CD4-positive, alpha-beta T cell treated with Interleukin-10 for 1 hour (primary cell): ENCODE measurements around the gene CYP4B1.
"Not testable (repeated sequence)": the region's sequence is repeated elsewhere in the genome, so short reads cannot be mapped to it uniquely, and the experiment has no call there.

ENCODE experiments used
- DNase-seq: peaks from one replicate; pipeline ENCODE4 v3.0.0-alpha.2; 2020

CYP4B1 gene

GRCh38 chr1:46798810-46799209 lies at the start of gene CYP4B1:
Gene CYP4B1 (plus strand): TSS chr1:46799046. CDS start chr1:46799082, 36 bp downstream.
- no peak for DNase-seq

GRCh38 chr1:46749404-46749803 lies 49.4 kb upstream of the CYP4B1 start:
- DNase-seq: no peak

GRCh38 chr1:46749921-46750404 lies 48.9 kb upstream of the CYP4B1 start:
- DNase-seq: no peak

GRCh38 chr1:46753985-46754384 lies 44.9 kb upstream of the CYP4B1 start:
- DNase-seq: no peak

GRCh38 chr1:46754707-46755106 lies 44.1 kb upstream of the CYP4B1 start:
- not testable (repeated sequence) for DNase-seq

GRCh38 chr1:46755121-46755520 lies 43.7 kb upstream of the CYP4B1 start:
- no peak for DNase-seq

- DNase-seq: no peak
Measured at GRCh38 chr1:46757247-46757955, 41.4 kb upstream of the CYP4B1 start.

- no peak for DNase-seq
Measured at GRCh38 chr1:46757956-46758528, 40.8 kb upstream of the CYP4B1 start.

GRCh38 chr1:46760558-46761166 lies 38.2 kb upstream of the CYP4B1 start:
- DNase-seq: no peak

DNA sequence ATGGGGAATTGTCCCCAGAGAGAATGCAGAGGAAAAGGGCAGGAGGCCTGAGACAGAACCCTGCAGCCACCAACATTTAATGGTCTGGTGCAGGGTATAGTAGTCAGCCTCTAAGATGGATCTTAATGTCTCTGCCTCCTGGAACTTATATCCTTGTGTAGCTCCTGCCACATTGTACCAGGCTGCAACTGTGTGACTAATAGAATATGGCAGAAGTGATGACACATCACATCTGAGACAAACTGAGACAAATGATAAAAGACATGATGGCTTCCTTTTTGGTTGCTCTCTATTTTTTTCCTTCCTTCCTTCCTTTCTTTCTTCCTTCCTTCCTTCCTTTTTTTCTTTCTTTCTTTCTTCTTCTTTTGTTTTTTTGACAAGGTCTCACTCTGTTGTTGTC lies 37.1 kb upstream of the CYP4B1 start:
- no peak for DNase-seq

DNA sequence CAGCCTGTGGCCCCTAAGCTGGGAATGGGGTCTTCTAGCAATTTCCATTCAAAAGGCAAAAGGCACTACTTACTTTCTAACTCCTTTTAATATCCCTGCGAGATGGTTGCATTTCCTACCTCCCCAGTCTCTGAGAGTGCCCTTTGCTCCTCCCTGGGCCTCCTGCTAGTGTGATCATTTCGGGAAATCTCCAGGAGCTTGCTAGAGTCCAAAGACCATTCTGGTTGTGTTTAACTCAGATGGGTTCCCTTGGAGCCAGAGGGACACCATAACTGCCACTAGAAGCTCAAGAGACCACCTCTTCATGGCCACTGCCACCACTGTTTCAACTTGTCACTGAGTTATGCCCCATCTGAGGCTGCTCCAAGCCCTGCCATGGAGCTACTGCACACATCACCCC lies 34.4 kb upstream of the CYP4B1 start:
- no peak for DNase-seq

- no peak for DNase-seq
Measured at GRCh38 chr1:46767649-46768282, 31.1 kb upstream of the CYP4B1 start.

GRCh38 chr1:46768445-46768844 lies 30.4 kb upstream of the CYP4B1 start:
- no peak for DNase-seq

GRCh38 chr1:46769028-46769740 lies 29.7 kb upstream of the CYP4B1 start:
- no peak for DNase-seq

- DNase-seq: no peak
Measured at GRCh38 chr1:46770541-46770940, 28.3 kb upstream of the CYP4B1 start.

DNA sequence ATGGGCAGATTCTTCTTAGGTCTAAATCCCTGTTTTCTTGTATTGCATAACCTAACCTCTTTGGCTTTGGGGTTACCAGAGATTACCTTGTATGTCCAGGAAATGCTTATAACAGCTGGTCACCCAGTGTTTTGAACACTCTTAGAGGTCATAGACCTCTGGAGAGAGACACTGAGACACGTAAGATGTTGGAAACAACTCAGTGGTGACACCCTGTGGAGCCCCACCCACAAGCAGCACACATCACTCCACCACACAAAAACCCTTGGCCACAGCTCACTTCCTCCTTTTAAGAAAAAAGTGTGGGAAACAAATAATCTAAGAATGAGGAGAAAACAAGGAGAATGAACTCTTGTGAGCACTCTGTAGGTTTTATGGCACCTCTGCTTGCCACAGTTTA lies 26.3 kb upstream of the CYP4B1 start:
- no peak for DNase-seq

DNA sequence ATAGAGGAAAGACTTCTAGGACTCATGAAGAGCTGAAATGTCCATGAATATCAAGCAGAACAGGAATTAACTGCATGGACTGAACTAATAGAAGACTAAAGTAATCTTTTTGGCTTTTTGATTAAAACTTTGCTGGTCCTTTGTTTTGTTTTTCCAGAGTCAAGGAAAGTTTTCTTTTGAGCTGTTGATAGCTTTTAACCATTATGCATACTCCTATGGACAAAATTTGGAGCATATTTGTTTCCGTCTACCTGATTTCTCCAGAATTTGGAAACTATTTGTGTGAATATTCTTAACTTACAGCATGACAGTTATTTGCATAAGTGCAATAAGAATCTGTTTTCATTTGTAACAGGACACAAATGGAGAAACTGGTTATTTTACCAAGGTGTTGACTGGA lies 24.5 kb upstream of the CYP4B1 start:
- no peak for DNase-seq

- DNase-seq: not testable (repeated sequence)
Measured at GRCh38 chr1:46778456-46778855, 20.4 kb upstream of the CYP4B1 start.

- DNase-seq: no peak
Measured at GRCh38 chr1:46784666-46785065, 14.2 kb upstream of the CYP4B1 start.

DNA sequence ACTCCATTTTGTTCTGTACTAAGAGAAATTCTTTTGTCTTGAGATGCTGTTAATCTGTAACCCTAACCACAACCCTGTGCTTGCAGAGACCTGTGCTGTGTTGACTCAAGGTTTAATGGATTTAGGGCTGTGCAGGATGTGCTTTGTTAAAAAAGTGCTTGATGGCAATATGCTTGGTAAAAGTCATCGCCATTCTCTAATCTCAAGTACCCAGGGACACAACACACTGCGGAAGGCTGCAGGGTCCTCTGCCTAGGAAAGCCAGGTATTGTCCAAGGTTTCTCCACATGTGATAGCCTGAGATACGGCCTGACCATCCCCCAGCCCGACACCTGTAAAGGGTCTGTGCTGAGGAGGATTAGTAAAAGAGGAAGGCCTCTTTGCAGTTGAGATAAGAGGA lies 10.2 kb upstream of the CYP4B1 start:
- DNase-seq: not testable (repeated sequence)

DNA sequence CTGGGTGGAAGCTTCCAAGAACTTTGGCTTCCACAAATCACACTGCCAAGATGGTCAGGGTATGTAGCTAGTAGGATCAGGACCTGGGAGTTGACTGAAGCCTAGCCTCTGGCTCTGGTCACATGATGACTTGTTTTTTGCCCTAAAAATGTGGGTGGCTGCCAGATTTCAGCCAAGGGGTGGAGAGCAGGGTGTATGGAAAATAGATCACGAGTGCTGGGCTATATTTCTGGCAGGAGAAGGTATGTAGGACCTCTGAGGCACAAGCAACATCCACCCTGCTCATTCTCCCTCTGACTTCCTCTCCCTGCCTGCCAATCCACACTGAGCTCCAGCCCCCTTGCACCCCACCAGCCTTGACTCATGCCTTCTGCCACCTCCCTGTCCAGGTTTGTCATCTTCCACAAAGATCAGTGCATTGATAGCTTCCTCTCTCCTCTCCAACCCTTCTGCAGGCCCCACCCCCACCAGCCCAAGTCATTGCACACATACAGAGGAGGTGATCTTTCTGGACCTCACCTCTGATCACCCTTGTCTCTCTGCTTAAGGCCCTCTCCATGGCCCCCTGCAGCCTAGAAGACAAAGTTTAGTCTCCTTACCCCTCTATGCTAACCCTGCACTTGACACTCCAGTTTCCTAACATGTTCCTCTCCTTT lies 8.3 kb upstream of the CYP4B1 start:
- no peak for DNase-seq

DNA sequence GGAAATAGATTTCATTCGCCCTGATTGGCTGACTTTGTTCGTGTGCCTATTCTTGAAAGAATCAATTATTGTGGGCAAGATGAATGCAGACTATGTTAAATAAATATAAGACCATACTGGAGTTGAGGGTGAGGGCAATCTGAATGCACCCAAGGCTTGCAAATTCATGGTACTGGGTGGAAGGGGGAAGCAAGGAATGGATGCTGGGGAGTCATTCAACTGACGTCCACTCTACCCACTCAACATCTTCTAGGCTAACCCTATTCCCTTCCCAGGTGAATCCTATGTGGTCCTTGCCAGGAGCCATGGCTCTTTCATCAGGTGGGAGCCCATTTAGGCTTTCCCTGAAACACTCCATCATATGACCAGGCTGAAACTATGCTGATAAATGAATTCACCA lies 5.7 kb upstream of the CYP4B1 start:
- no peak for DNase-seq
